Activated CD8-positive, alpha-beta memory T cell treated with anti-CD3 and anti-CD28 coated beads, Interleukin-2, amount 50 U/mL, for 4 hours (primary cell): ENCODE results near the gene FBXO8.

Experiments used
- DNase-seq: peaks from one replicate; pipeline ENCODE4 v3.0.0-alpha.2; 2020

Gene FBXO8

DNA sequence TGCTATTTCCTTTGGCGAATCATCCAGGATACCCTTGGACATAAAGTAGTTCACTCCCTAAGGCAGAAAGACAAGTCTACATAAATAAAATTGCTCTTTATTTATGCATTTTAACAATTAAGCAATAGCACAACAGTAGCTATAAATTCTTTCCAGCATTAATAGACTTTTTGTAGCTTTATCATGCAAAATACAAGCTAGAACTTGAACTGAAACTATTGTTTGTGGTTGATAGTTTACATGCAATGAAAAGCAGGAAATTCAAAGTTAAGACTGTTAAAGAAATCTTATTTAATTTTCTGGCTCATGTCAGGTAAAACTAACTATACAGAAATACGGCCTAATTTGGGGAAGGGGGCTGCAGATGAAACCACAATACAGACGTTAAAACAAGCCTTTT lies 42.3 kb downstream of the FBXO8 start:
- DNase-seq, result no peak

DNA sequence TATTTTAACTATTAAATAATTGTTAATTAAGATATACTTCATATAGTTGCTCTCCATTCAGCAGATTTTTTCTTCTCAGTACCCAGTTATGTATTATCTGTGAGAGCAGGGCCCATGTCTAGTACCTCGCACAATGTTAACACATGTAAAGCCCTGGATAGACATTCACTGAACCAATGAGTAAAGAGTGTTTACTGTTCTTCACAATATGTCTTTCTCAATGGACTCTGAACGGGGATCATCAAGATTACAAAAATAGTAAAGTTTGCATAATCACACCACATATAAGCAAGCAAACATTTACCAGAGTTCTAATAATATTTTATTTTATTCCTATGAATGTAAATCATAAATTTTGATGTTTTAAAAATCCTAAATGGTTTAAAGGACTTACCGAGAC lies 47.1 kb downstream of the FBXO8 start:
- DNase-seq, result no peak

DNA sequence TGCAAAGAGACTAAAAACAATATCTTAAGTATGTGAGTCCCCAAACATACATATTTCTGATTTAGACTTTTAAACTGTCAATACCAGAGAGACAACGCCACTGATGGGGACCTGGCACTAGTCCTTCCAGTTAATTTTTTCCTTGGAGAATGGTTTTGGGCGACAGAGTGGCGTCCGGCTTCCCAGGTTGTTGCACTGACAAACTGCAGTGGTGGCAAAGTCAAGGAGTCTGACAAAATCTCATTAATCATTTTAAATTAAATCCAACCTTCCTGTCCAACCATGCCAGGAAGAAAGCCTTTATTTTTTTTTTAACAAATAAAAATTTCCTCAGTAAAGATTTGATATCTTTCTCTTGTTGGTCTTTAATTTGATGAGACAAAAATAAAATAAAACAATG lies 52.8 kb downstream of the FBXO8 start:
- no peak for DNase-seq

DNA sequence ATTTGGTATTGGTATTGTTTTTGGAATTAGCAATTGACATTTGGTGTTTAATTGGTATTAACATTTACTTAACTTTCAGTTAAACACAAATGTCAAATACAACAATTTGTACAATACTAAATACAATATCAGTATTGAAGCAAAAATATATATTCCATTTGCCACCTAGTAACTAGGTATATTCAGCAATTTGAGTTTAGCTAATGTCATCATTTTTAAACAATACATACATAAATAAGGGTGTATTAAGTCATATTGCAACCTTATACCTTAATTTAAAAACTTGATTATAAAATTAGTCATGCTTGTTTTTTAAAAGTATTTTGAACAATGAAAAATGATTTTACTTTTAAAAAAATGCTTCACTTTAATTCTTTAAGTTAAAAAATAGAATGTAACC lies 53.3 kb downstream of the FBXO8 start:
- no peak for DNase-seq

DNA sequence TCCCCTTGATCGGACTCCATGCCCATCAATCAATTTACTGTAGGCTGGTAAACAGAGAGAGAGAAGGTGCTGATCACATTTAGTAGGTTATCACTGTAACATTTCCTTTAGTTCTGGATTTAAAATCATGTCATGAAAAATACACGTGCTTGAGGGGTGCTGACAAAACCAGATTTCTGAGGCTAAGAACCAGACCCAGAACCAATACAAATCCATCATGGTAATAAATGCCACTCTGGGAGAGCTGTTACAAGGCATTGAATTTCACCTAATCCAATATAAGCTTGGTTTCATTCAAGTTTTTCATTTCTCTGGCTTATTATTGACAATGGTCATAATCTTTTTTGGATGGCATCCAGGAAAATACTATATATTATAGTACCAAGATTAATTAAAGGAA lies 54.5 kb downstream of the FBXO8 start:
- DNase-seq, result no peak

DNA sequence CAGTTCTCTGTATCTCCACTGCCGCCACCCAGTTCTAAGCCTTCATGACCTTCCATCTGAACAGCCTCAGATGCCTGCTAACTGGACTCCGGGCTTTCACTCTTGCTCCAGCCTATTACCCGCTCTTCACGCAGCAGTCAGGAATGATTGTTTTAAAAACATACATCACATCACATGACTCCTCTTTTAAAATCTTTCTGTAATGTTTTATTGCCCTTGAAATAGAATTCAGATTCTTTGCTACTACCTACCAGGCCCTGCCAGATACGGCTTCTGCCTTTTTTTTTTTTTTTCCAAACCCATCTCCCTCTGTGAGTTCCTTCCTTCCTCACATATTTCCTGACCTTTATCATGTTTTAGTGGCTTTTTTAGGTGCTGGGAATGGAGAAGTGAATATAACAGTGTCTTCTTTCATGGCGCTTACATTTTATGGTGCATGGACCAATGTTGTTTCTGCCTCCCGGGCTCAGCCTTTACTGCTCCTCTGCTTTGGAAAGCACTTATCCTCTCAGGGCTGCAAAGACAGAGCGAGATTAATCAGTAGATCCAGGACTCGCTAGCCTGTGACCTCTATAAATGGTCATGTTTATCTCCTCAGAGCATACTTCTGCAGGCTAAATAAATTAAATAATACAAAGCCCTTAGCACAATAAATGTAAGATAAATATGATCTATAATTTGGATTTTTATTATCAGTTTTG lies 58.0 kb downstream of the FBXO8 start:
- DNase-seq, result no peak

DNA sequence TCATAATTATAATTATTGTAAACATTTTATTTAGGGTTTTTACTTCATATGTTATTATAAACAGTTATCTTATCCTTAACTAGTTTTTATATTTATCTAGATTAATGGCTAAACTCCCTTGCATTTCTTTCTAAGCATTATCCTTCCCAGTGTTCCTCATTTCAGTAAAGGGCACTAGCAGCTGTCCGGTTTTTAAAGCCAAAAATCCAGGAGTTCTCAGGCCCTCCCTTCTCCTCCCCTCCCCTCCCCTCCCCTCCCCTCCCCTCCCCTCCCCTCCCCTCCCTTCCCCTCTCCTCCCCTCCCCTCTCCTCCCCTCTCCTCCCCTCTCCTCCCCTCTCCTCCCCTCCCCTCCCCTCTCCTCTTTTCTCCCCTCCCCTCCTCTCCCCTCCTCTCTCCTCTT lies 58.9 kb downstream of the FBXO8 start:
- no peak for DNase-seq

DNA sequence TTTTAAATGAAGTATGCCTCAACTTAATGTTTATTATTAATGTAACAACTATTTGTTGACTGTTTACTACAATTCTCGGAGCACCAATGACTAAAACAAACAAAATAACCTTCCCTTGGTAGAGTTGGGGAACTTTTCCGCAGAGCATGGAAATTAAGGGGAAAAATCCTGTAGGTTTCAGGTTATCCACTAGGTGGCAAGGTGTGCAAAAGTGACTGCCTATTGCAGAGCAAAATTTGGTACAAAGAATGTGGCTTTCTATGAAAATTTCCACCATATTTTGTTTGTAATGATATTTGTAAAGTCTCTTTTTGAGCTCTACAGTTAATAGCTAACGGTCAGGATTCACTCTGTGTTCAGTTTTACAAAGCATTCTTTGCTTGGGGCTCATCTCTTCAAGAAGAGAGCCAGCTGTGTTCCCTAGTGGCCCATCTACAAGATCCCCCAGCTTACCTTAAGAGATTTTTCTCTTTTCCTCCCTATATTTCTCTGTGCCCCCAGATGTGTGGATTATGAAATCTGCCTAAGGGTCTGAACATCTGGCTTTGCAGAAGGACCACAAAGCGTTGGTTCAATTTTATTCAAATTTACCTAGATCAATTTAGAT lies 61.1 kb downstream of the FBXO8 start:
- no peak for DNase-seq

DNA sequence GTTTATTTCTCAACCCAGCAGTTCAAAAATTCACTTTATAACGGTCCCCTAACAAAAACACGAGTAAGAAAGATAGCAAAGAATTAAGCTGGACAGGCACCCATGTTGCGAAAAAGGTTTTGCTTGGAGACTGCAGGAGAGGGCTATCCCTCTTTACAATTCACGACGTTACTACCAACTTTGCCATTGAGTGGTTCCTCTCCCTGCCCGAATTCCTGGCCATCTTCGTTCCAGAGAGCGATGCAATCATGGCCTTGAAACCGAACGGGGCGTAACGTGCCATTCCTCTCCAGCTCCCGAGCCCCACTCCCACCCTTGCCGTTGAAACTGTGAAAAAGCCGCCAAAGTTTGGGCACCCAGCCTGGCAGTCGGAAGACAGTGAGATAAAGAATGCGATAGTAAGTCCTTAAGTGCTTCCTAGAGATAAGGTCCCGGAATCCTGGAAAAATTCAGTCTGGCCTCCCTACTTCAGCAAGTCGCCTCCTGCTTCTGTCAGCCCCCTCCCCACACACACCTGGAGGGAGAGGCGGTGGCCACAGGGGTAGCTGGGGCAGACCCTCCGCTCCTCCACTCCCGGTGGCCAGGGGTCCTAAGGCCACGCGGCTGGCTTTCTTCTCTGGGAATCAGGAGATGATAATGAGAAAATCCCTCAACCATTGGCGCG lies 65.2 kb downstream of the FBXO8 start:
- DNase-seq, result no peak

DNA sequence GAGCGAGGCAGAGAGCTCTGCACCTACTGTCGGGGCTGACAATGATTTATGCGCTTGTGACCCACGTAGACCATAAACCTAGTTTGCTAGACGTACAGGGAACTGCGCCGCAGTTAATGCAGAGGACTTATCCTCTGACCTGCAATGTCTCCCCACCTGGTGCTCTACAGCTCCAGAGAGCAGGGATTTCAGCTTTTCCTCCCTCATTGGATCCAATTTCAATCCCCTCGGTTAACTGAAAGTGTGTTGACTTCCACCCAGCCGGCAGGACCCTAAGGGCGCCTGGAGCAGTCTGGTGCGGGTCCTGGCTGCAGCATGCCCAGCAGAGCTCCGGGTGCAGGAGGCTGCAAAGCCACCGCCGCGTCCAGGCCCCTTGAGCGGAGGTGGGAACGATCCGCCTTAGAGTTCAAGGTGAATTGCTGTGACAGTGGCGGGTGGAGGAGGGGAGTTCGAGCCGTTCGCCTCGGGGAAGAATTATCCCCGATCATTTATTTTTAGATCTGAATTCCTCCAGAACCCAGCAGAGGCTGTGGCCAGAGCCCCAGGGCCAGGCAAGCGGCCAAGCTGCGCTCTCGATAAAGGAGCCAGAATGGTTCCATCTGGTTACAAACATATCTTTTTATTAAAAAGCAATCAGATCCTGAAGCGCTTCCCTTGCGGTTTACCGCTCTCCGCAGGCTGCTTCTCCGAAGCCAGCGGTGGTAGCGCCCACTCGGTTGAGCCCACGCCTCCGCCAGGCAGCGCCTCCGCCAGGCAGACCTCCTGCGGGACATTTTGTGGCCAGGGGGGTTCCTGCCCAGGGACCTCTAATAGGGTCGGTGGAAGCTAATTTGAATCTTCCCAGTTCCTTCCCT lies 66.0 kb downstream of the FBXO8 start:
- DNase-seq, result no peak

DNA sequence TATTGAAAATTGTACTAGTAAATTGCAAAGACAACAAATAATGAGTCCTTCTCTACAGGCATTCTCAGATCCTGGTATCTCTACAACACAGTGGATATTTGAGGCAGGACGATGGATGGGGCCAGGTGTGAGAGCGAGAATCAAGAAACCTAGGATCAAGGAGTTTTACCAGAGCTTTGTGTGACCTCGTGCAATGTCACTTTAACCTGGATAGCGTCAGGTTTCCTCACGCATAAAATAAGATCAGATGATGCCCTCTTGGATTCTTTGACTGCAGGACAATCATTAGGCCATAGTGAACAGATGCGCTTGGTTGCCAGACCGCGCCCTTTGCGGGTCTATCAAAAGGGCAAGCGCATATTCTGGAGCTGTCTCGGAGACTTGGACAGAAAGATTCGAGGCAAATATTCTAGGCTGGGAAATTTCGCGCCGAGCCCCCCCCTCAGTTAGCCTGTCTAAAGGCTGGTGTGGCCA lies 66.6 kb downstream of the FBXO8 start:
- no peak for DNase-seq

DNA sequence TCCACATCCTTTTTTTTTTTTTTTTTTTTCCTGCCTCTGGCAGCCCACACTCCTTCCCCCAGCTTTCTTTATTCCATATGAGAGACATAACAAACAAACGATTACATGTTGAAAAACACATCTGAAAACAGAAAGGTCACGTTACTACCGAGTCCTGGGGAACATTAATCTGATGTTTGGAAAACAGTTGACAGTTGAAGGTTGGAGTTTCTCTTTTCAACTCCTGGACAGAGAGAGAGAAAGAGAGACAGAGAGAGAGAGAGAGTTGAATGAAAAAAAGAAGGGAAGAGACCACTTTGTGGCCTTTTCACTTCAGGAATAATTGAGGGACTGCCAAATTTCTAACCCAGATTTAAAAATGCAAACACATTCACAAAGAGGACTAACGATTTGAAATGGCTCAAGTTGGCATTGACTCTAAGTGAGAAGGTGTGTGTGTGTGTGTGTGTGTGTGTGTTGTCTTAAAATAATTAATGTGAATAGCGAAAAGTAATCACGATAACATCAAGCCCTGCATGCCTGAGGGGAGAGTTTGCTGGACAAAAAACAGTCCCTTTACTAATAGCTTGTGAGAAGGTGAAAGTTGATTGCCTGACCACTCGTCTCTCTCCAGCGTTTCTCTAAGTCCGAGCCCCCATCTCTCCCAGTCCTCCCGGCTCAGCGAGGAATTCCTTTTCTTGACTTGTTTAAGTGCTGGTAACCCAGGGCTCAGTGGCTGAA lies 67.3 kb downstream of the FBXO8 start:
- no peak for DNase-seq

DNA sequence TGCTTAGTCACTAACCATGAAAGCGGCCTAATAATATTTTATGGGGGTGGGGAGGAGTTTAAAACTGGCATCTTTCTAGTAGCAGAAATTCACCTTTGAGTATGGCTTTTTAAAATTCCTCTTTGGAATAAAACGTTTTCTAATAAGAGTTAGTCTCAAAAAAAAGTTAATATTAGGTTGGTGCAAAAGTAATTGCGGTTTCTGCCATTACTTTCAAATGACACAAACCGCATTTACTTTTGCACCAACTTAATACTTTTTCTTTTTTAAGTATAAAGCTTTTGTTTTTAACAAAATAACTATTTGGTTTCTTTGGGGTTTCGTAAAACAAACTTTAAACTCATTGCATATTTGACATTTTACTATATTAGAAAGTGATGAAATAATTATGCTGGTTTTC lies 68.4 kb downstream of the FBXO8 start:
- no peak for DNase-seq

DNA sequence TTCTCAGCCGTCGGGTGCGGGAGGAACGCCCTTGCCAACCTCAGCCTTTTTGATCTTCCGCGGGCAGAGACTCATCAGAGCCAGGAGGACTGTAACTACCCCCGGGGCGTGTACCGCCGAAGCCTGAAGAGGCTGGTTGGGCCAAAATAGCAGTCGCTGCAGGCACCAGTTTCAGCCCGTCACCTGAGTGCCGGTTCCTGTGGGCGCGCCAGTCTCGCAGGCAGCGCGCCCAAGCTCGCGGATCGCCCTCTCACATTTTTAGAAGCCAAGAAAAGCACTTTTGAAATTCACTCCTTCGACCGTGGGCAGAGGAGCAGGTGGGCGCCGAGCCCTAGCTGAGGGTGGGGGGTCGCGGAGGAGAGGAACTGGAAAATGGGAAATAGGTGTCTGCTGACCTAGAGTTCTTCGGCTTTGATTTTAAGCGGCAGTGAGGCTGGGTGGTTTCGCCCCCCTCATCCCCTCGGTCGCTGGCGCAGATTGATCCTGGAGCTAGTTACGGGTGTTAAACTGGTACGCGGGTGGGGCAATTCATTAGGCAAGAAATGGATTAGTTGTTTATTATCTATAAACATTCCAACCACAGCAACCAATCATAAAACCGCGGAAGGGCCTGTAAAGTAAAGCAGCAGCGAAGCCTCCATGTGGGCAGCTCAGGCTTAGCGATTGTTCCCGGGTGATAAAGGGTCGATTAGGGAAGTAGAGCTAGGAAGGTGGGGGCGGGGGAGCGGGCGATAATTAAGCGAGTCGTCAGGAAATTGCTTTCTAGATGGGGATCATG lies 69.2 kb downstream of the FBXO8 start:
- no peak for DNase-seq

DNA sequence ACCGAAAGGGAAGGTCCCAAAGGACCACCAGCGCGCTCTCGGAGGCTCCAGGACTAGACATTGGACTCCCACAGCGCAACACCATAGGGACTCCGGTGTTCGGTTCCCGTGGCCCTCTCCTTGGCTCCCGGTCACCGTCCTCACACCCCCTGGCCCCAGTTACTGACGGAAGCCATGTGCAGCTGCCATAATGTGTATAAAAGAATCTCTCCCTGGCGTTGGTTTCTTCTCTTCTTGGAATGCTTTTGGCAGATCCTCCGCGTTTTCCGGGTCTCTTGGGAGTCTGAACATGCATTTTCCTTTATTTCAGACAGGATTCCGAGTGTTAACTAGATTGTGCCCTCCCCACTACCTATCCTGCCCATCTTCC lies 69.8 kb downstream of the FBXO8 start:
- no peak for DNase-seq

DNA sequence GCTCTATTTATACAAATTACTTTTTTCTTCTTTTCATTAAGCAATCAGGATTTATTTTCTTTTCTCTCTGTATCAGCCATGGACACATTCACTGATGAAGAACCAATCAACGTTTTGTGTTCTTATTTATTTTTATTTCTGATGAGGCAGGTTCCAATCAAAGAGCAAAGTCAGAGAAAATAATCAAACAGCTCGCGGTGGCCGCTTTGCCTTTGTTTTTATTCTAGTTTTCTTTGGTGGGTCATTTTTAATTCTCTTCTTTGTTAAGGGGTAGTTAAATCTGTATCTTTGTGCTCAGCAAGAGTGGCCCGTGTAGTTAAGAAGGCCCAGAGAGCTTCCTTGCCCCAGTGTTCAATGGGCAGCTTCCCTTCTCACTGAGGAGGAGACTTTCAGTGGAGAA lies 71.4 kb downstream of the FBXO8 start:
- DNase-seq, result no peak

DNA sequence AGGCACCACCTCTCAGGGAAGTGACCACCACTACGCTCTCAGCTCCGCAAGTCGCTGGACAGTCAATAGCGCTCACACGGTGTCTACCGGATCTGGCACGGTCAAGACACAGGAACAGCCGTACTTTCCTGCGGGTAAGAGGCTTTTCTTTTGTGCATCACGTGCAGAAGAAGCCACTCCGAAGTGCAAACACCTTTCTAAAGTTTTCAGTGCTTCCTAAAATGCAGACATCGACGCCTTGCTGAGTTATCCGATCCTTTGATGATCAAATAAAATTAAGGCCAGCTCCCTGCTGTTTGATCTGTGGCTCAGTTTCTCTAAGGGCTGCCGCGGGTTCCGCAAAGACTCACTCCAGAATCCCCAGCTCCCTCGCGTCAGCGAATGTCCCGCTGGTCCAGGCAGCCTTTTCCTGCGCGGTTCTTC lies 71.8 kb downstream of the FBXO8 start:
- DNase-seq, result no peak

DNA sequence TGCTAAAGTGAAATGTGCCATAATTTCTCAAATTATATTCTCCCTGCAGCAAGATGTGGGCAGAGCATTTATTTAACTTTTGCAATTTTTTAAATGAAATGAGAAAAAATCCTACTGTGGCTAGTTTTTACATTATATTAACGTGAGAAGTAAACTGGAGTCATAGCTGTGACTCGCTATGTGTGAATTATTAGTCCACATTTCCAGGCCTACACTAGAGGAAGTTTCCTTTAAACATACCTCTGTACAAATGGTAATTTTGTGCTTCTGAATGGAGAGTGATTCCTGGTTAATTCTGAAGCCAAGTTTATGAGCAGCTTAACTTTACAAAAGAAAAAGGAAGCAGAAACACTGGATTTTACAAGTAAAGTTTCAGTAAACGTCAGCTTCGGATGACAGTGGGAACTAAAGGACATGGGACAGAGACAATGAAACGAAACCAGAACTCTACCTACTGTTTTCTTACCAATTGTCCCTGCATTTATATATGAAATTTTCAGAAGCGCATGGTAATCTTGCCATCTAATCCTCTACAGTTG lies 72.4 kb downstream of the FBXO8 start:
- DNase-seq, result no peak

DNA sequence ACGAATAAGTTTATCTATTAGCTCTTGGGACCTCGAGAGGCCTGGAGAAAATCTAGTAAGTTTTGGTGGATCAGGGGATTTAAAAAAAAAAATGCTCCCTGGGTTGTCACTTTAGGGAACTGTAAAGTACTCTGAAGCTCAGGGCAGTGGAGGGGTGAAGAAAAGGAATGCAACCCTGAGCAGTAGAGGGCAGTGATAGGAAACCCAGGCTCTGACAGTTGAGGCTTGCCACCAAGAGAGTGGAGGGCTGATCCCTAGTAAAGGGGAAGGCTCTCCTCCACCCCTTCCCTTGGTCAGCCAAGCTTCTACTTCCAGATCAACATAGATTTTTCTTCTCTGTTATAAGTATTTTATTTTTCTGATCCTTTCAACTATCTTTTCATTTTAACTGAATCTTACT lies 73.1 kb downstream of the FBXO8 start:
- no peak for DNase-seq

DNA sequence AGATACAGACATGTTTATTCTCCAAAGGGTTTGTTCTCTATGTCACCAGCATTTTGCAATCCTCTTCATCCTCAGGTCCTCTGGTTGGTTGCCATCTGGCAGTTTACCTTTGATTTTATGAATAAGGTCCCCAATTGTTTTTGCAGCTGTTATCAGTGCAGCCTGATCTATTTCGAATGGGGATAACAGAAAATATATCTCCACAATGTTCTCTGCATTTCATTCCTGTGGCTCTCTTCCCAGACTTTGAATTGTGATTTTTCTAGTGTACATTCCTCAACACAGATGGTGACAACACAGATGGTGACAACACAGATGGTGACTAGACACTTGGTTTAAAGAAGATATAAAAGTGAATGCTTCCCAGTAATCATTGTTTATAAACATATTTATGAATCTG lies 74.1 kb downstream of the FBXO8 start:
- DNase-seq, result no peak

DNA sequence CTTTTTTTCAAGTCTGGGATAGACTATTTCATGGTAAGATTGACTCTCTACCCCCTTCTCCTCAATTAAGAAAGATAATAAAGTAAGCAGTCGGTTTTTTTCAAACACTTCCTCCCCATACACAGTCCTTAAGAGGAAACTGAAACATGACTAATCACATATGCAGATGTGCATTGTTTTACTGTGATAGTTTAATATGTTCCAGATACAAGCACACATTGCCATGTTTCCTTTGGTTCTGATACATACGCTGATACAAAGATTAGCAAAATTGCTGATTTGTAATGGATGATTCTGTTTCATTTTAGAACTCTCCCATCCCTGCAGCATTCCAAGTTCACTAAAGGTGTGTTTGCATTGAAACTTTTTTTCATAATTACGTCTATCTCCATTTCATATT lies 76.1 kb downstream of the FBXO8 start:
- no peak for DNase-seq
